ENCODE data around the gene ENPP1. TPM values are rescaled to one million over a fixed set of nuclear protein-coding genes. Genes with fewer than 3 reads are reported as not detected.

ENPP1 gene
- total and polyA plus RNA-seq, 5 donors from 2014 or later, result 0.13 TPM; not detected in 4

Other genes starting within 250 kb of the ENPP1 start
- gene ARG1, start 234.8 kb upstream of the ENPP1 start, total RNA-seq, result 5.3 TPM
- 10 to 100 TPM in 2 of 4 donors, 1 to 10 TPM in 2; 3.6 to 19.1 (median 12.4) TPM for gene ARG1, start 234.8 kb upstream of the ENPP1 start, polyA plus RNA-seq
- 60.6 TPM for gene MED23, start 179.8 kb upstream of the ENPP1 start, total RNA-seq
- gene MED23, start 179.8 kb upstream of the ENPP1 start, polyA plus RNA-seq, result 10 to 100 TPM in 3 of 4 donors, 1 to 10 TPM in 1; 9.9 to 18.3 (median 13.4) TPM
- 0.32 TPM for gene ENPP3, start 170.7 kb upstream of the ENPP1 start, total RNA-seq
- under 1 TPM in 2 of 4 donors, not detected in 2; 0.09 to 0.60 TPM for gene ENPP3, start 170.7 kb upstream of the ENPP1 start, polyA plus RNA-seq
- gene OR2A4, start 106.6 kb upstream of the ENPP1 start, total RNA-seq, result not detected
- not detected for gene OR2A4, start 106.6 kb upstream of the ENPP1 start, polyA plus RNA-seq
- not detected for gene CTAGE9, start 97.0 kb upstream of the ENPP1 start, total RNA-seq
- not detected for gene CTAGE9, start 97.0 kb upstream of the ENPP1 start, polyA plus RNA-seq
- gene CCN2, start 143.4 kb downstream of the ENPP1 start, total RNA-seq, result not detected
- gene CCN2, start 143.4 kb downstream of the ENPP1 start, polyA plus RNA-seq, result not detected

Data from CD4-positive, CD25-positive, alpha-beta regulatory T cell (primary cell).